Heart right ventricle (tissue), 16 donors: Measurements from ENCODE around the gene FGF6. TPM values are rescaled to one million over a fixed set of nuclear protein-coding genes. Genes with fewer than 3 reads are reported as not detected.

ENCODE experiments used
- ATAC-seq, 8 donors: fragments of 200-7000 bp; cut with Tn5 transposase; one replicate each; pipeline ENCODE4 v1.9.1; 2020; ENCODE audit warnings: mild to moderate bottlenecking in 8 of 8, moderate library complexity in 8 of 8, moderate number of reproducible peaks in 1 of 8
- DNase-seq, 2 donors: peaks; one replicate each; pipeline ENCODE4 v3.0.0-alpha.2; 2020
- H3K27ac ChIP-seq, 10 donors: fragments of 200-600 bp; sonication (generic) in 2 of 10; one replicate each; pipeline versions ENCODE4 v1.5.0 to v1.8.0; 2020 to 2022; ENCODE audit warnings: mild to moderate bottlenecking in 3 of 10
- H3K27me3 ChIP-seq, 7 donors: fragments of 200-600 bp; one replicate each; pipeline ENCODE4 v1.8.0; 2021 to 2022; ENCODE audit warnings: mild to moderate bottlenecking in 2 of 7
- H3K36me3 ChIP-seq, 9 donors: fragments of 200-600 bp; sonication (generic) in 1 of 9; one replicate each; pipeline versions ENCODE4 v1.5.0 to v1.8.0; 2020 to 2022; ENCODE audit warnings: mild to moderate bottlenecking in 2 of 9
- H3K4me1 ChIP-seq, 9 donors: fragments of 200-600 bp; sonication (generic) in 1 of 9; one replicate each; pipeline versions ENCODE4 v1.5.0 to v1.8.0; 2020 to 2022; ENCODE audit warnings: mild to moderate bottlenecking in 4 of 9
- H3K4me3 ChIP-seq, 10 donors: fragments of 200-600 bp; sonication (generic) in 2 of 10; one replicate each; pipeline versions ENCODE4 v1.5.0 to v1.8.0; 2020 to 2022; ENCODE audit warnings: mild to moderate bottlenecking in 7 of 10, moderate library complexity in 2 of 10
- H3K9me3 ChIP-seq, 11 donors: fragments of 200-600 bp in 10 of 11; sonication (generic) in 2 of 11; one replicate each; pipeline versions ENCODE4 v1.5.0 to v1.8.0; 2013 to 2022; ENCODE audit warnings: mild to moderate bottlenecking in 2 of 11, control low read depth in 1 of 11, moderate library complexity in 1 of 11
- CTCF ChIP-seq, 9 donors: fragments of 200-600 bp; sonication (generic) in 2 of 9; IDR thresholded peaks; one replicate each; pipeline versions ENCODE4 v1.5.0 to v1.8.0; 2021 to 2022; ENCODE audit warnings: antibody characterized with exemption in 9 of 9, mild to moderate bottlenecking in 5 of 9, moderate library complexity in 1 of 9
- WGBS, 2 donors: extraction: QIAGEN DNeasy Blood & Tissue Kit; methylation state at CpG; one replicate each; pipeline ENCODE4 v1.1.7; 2013; ENCODE audit warnings: inconsistent platforms in 1 of 2; 5-methylcytosine and 5-hydroxymethylcytosine counted together
- intact Hi-C, 10 donors: fragments of 100-400 bp; cut with DNase I; formaldehyde crosslinking; loops; one replicate each; pipeline versions ENCODE4 v1.11.1 to v1.14.2; 2022
- polyA plus RNA-seq, 2 donors: library from polyadenylated mRNA; stranded (reverse); fragments of 200-250 nt; gene quantifications; one replicate each; pipeline ENCODE4 v1.2.3, GENCODE V29; 2013
- total RNA-seq, 10 donors: library from RNA; stranded (reverse); fragmentation: NEBNext Ultra II Directional in 3 of 10; extraction: Animal tissue kit (Norgen Biotek cat#: 25700) in 3 of 10; gene quantifications; one replicate each; pipeline versions ENCODE4 v1.2.1 to v1.2.4, GENCODE V29; 2021 to 2023
- donor health status: Arrhythmogenic right ventricular cardiomyopathy.
- donor health status: ischemic (EF 13 %, LVEDD 7.1; RV severe dilation, severe dysfunction).
- donor health status: healthy with polysubstance abuse.
- donor health status: DM: no; HTN: yes; CAD: no.
- donor health status: DM: no; HTN: no; CAD: no.
- donor health status: ischemic (EF 25% LVEDD 6.9; RV normal size, moderate dysfunction).
- donor health status: ischemic (EF 25% LVEDD 5.7; RV mildly dilated, moderate dysfunction).
- donor health status: healthy.
- donor health status: DM: yes; HTN: yes; CAD: no.
- donor health status: Ischemic cardiomyopathy.
- donor health status: ischemic (EF 35%, LVEDD 5.7; RV mildly dilated, moderate dysfunction).
- donor health status: nonischemic (EF 11% LVEDD 7.7; RV severe dilation, severe dysfunction).
- donor health status: DM: yes; HTN: yes; CAD: no.
- donor health status: PGD.
- donor health status: ischemic (EF 29% LVEDD 5.4; RV normal size, mild dysfunction).
- donor health status: nonischemic (EF 23%, LVEDD 6.1; RV moderate dilation, normal function).

Gene FGF6
- total and polyA plus RNA-seq, 12 donors = not detected

DNA sequence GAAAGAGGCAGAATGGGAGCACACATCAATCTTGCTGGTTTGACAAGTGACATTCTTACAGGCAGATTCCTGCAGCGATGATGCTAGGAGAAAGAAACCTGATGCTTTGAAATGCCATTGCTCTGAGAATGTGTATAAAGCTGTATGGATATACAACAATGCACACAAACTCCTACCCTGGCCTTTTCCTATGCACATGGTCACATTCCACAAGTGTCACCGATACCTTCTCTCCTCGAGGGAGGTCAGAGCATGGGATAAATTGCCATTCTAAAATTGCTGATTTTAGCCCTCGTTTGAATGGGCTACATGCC is 11.9 kb downstream of the FGF6 start:
- H3K27me3 ChIP-seq = no peaks in the 10 kb centered on the region
- H3K27ac ChIP-seq = no peak overlapping the region
- no peak for TF ChIP-seq CTCF (IDR thresholded peaks at IDR 0.05)
- no peak for ATAC-seq
- intact Hi-C loops = no loop called here
- peaks cover 0 to 18% (median 7%) of the 10 kb centered on the region in 9 donors for H3K4me1 ChIP-seq
- no peaks in the 10 kb centered on the region for H3K36me3 ChIP-seq
- H3K9me3 ChIP-seq = no peaks in the 10 kb centered on the region
- no peak for DNase-seq
- WGBS, 2 donors = 63 to 65% methylated on average over 4 of the region's 4 CpGs
- no peak overlapping the region for H3K4me3 ChIP-seq

DNA sequence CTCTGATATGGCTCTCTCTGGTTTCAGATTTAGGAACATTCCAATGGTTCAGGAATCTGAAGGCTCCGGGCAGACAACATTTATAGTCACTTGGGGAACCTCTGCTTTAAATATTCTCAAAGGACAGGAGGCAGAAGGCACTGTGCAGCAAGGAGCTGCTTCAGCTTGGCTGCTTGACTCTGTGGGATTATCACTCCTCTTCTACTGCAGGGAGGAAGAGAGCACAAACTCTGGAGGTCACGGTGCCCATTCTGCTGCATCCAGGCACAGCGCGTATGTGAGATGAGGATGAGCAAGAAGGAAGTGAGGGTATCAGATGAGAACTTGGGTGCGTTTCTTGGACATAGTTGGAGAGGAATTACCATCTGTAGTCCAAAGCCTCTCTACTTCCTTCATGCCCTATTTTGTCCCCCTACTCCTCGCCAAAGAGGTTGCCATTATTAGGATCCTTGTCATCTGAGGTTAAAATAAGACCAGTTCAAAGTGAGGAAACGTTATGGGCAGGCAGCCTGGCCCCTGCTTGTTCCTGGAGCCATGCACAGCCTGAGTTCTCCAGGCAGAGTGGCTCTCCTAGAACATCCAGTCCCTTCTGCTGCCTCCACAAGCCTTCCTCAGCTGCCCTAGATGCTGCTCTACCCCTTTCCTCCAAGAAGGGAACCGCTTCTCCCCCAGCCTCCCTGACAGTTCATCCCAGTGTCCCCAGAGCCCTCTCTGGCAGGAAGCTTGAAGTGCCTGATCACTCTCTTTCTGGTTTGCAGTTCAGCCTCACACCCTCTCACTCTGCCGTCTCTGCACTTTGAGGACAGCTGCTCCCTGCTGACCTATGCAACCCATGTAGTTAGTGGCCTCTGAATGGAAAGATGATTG is 12.5 kb downstream of the FGF6 start:
- no peak overlapping the region for H3K4me3 ChIP-seq
- DNase-seq (no peak), ATAC-seq (peak in 6 of 8 donors; percentile 31 to 71 (median 60))
- 54 to 56% methylated on average over 9 of the region's 9 CpGs for WGBS, 2 donors
- TF ChIP-seq CTCF (IDR thresholded peaks at IDR 0.05) = no peak
- H3K9me3 ChIP-seq = no peaks in the 10 kb centered on the region
- H3K4me1 ChIP-seq = peaks cover 0 to 17% (median 7%) of the 10 kb centered on the region in 9 donors
- no peaks in the 10 kb centered on the region for H3K36me3 ChIP-seq
- H3K27ac ChIP-seq = no peak overlapping the region
- no peaks in the 10 kb centered on the region for H3K27me3 ChIP-seq
- intact Hi-C loops = no loop called here

DNA sequence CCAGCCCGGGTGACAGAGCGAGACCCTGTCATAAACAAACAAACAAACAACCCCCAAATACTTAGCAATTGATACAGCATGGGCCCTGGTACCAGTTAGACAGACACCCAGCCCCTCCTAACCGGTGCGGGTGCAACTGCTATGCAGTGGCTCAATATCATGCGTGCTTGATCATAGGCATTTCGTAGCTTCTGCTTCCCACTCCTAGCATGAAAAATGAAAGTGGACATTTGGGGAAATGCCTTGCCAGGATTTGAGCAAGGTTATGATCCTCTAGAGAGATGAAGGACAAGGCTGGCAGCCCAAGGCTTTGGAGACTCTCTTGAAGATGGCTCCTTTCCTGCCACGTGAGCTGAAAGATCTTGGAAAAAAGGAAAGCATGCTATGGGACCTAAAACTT is 13.7 kb downstream of the FGF6 start:
- 77 to 95% methylated on average over 7 of the region's 7 CpGs for WGBS, 2 donors
- no peak overlapping the region for H3K27ac ChIP-seq
- intact Hi-C loops = no loop called here
- no peaks in the 10 kb centered on the region for H3K9me3 ChIP-seq
- ATAC-seq (no peak), DNase-seq (no peak)
- TF ChIP-seq CTCF (IDR thresholded peaks at IDR 0.05) = no peak
- peaks cover 0 to 17% (median 6%) of the 10 kb centered on the region in 9 donors for H3K4me1 ChIP-seq
- H3K36me3 ChIP-seq = no peaks in the 10 kb centered on the region
- H3K27me3 ChIP-seq = no peaks in the 10 kb centered on the region
- H3K4me3 ChIP-seq = no peak overlapping the region

DNA sequence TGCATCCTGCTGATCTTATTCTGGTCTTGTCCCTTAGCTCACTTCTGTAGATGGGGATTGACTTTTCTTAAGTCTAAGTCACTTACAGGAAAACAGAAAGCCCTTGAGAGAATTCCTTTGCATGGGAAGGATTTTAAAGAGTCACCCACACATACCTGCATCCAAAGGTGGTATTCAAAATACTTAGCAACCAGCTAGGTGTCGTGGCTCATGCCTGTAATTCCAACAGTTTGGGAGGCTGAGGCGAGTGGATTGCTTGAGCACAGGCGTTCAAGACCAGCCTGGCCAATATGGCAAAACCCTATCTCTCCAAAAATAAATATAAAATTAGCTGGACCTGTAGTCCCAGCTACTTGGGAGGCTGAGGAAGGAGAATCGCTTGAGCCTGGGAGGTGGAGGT is 14.2 kb downstream of the FGF6 start:
- Histone ChIP-seq H3K4me1 (peaks cover 0 to 17% (median 6%) of the 10 kb centered on the region in 9 donors), H3K4me3 (no peak overlapping the region), H3K27me3 (no peaks in the 10 kb centered on the region), H3K27ac (no peak overlapping the region), H3K36me3 (no peaks in the 10 kb centered on the region), H3K9me3 (no peaks in the 10 kb centered on the region)
- no peak for TF ChIP-seq CTCF (IDR thresholded peaks at IDR 0.05)
- 92 to 94% methylated on average over 4 of the region's 4 CpGs for WGBS, 2 donors
- DNase-seq (no peak), ATAC-seq (no peak)
- intact Hi-C loops = no loop called here
